ENCODE results near the gene LPAR5. TPM values are rescaled to one million over a fixed set of nuclear protein-coding genes. Genes with fewer than 3 reads are reported as not detected.
"Not testable (repeated sequence)": the region's sequence is repeated elsewhere in the genome, so short reads cannot be mapped to it uniquely, and the experiment has no call there.

Gene LPAR5
- total and polyA plus RNA-seq, 2 of the 13 experiments (the other 11 are each of a cell fraction or from before 2014, with no cell fraction given), result 0.09 to 0.32 TPM

- no peak overlapping the region for H2AFZ ChIP-seq (ENCODE audit: low read length)
- DNase-seq (ENCODE audit: low spot score) (no peak), FAIRE-seq (no peak), ATAC-seq (no peak)
- TF ChIP-seq ZNF770 (CRISPR knock-in tag; IDR thresholded peaks at IDR 0.05) (no peak), TERF1 (CRISPR knock-in tag; IDR thresholded peaks at IDR 0.05) (no peak), NR2C2 (CRISPR knock-in tag; IDR thresholded peaks at IDR 0.05; ENCODE audit: borderline replicate concordance) (no peak)
- in situ Hi-C loops (cut with HindIII; ENCODE audit: extremely low pct_ligation_motif_present, low pct_unique_long_range_greater_than_20kb), result no loop called here
- H3K4me1 ChIP-seq (ENCODE audit: insufficient read depth, low read length), result peaks cover 33% of the 10 kb centered on the region
- BruUV-seq (replicated peaks), result no TSS peak
- H3K9me3 ChIP-seq (ENCODE audit: low read length), result no peaks in the 10 kb centered on the region
- POLR2A ChIA-PET, result interaction anchor here (0.8 to 1.4 kb wide), 4 partner anchors 11 to 34 kb away, joined by 3 read pairs; partner anchors contain the start of gene NOP2
- H3K4me3 ChIP-seq (replicated peaks in 1 of 3; ENCODE audit: insufficient read depth in 1 of 3, low read depth in 2 of 3, low read length in 3 of 3), result no peak overlapping the region
- WGBS (ENCODE audit: low lambda C conversion rate), result 83% methylated on average over 3 of the region's 3 CpGs
- peaks cover 17% of the 10 kb centered on the region for H4K20me1 ChIP-seq (ENCODE audit: insufficient read depth, low read length)
- H3K27me3 ChIP-seq (ENCODE audit: control insufficient read depth in 1 of 2, insufficient read depth in 2 of 2, low read length in 2 of 2), result no peaks in the 10 kb centered on the region; a peak in 1 of 5 replicates
- CTCF ChIA-PET (ENCODE audit: low intra/inter-chr PET ratio, low total read pairs), result no interaction called here
- no peak overlapping the region for H3K4me2 ChIP-seq (ENCODE audit: low read depth, low read length)
- intact Hi-C loops (cut with micrococcal nuclease; ENCODE audit: unreplicated experiment), result no loop called here
- H3K79me2 ChIP-seq (ENCODE audit: insufficient read depth, low read length), result peaks cover 36% of the 10 kb centered on the region
- no peak overlapping the region for H3K27ac ChIP-seq (ENCODE audit: extremely low read length, insufficient read depth, low read length)
- H3K9ac ChIP-seq (ENCODE audit: insufficient read depth, low read depth, low read length), result no peak overlapping the region
- H3K36me3 ChIP-seq (replicated peaks in 1 of 2; ENCODE audit: control insufficient read depth in 1 of 2, insufficient read depth in 2 of 2, low read length in 2 of 2), result peaks cover 41 to 67% of the 10 kb centered on the region in 2 experiments
These were observed 33.2 kb downstream of the LPAR5 start for GRCh38 chr12:6602526-6602925.

- H3K9ac ChIP-seq (ENCODE audit: insufficient read depth, low read depth, low read length); H3K4me3 ChIP-seq (replicated peaks in 1 of 3; ENCODE audit: insufficient read depth in 1 of 3, low read depth in 2 of 3, low read length in 3 of 3); FAIRE-seq; H3K9me3 ChIP-seq (ENCODE audit: low read length); H3K79me2 ChIP-seq (ENCODE audit: insufficient read depth, low read length); ATAC-seq; DNase-seq (ENCODE audit: low spot score); H2AFZ ChIP-seq (ENCODE audit: low read length); H3K4me2 ChIP-seq (ENCODE audit: low read depth, low read length); intact Hi-C loops (cut with micrococcal nuclease; ENCODE audit: unreplicated experiment); H4K20me1 ChIP-seq (ENCODE audit: insufficient read depth, low read length); H3K4me1 ChIP-seq (ENCODE audit: insufficient read depth, low read length); H3K27ac ChIP-seq (ENCODE audit: extremely low read length, insufficient read depth, low read length); BruUV-seq (replicated peaks); CTCF ChIA-PET (ENCODE audit: low intra/inter-chr PET ratio, low total read pairs); H3K27me3 ChIP-seq (ENCODE audit: control insufficient read depth in 1 of 2, insufficient read depth in 2 of 2, low read length in 2 of 2); in situ Hi-C loops (cut with HindIII; ENCODE audit: extremely low pct_ligation_motif_present, low pct_unique_long_range_greater_than_20kb): not testable (repeated sequence)
- POLR2A ChIA-PET, result interaction anchor here (2.0 kb wide), 1 partner anchor 10 kb away, joined by 5 read pairs; no protein-coding TSS in a partner anchor
- peaks cover 52 to 85% of the 10 kb centered on the region in 2 experiments for H3K36me3 ChIP-seq (replicated peaks in 1 of 2; ENCODE audit: control insufficient read depth in 1 of 2, insufficient read depth in 2 of 2, low read length in 2 of 2)
- 93% methylated on average over 10 of the region's 10 CpGs for WGBS (ENCODE audit: low lambda C conversion rate)
These were observed 40.1 kb downstream of the LPAR5 start for GRCh38 chr12:6595673-6596072.

Data from HepG2 (cell line).